GM12891 (cell line): ENCODE results near the gene MTG2.

ENCODE experiments used
- DNase-seq: peaks from one replicate; pipeline ENCODE4 v3.0.0; 2011; ENCODE audit warnings: low spot score; ENCODE audit not compliant: insufficient read length
- FAIRE-seq: peaks from 2 replicates; lab custom pipeline; 2011; peaks lifted over from hg19 to GRCh38; lab: Jason Lieb, UNC
- PAX5 ChIP-seq: IDR thresholded peaks from 2 replicates; pipeline ENCODE4 v1.6.1; 2011; ENCODE audit warnings: low read length, moderate library complexity, mild to moderate bottlenecking; ENCODE audit not compliant: insufficient read depth, severe bottlenecking
- POLR2A ChIP-seq: IDR thresholded peaks from 2 replicates; pipeline ENCODE4 v1.6.1; 2011; ENCODE audit warnings: low read depth, low read length, control low read depth
- POLR2AphosphoS5 ChIP-seq: IDR thresholded peaks from 2 replicates; pipeline ENCODE4 v1.6.1; 2011; ENCODE audit warnings: low read depth, low read length, control low read depth
- POU2F2 ChIP-seq: IDR thresholded peaks from 2 replicates; pipeline ENCODE4 v1.6.1; 2011; ENCODE audit warnings: low read depth, mild to moderate bottlenecking, control low read depth, low read length, moderate library complexity
- SPI1 ChIP-seq: IDR thresholded peaks from 2 replicates; pipeline ENCODE4 v1.6.1; 2011; ENCODE audit warnings: low read depth, low read length, control low read depth
- TAF1 ChIP-seq: IDR thresholded peaks from 2 replicates; pipeline ENCODE4 v1.6.1; 2011; ENCODE audit warnings: low read depth, low read length, control low read depth

MTG2 gene

GRCh38 chr20:62219101-62219991, 36.5 kb downstream of the MTG2 start:
- no peak for TF ChIP-seq POLR2AphosphoS5
- no peak for TF ChIP-seq PAX5
- TF ChIP-seq TAF1: no peak
- no peak for TF ChIP-seq SPI1
- no peak for TF ChIP-seq POLR2A
- no peak for TF ChIP-seq POU2F2
- no peak for FAIRE-seq
- no peak for DNase-seq

GRCh38 chr20:62219992-62220665, 37.3 kb downstream of the MTG2 start, which contains the start of gene HRH3:
Gene HRH3, minus strand, starts transcription at chr20:62220278. Its CDS starts 308 bp downstream, at chr20:62219970.
- no peak for TF ChIP-seq POLR2A
- no peak for TF ChIP-seq POLR2AphosphoS5
- no peak for TF ChIP-seq SPI1
- no peak for TF ChIP-seq POU2F2
- no peak for TF ChIP-seq TAF1
- no peak for TF ChIP-seq PAX5
- FAIRE-seq (no peak), DNase-seq (peak; percentile 91)

- no peak for TF ChIP-seq SPI1
- TF ChIP-seq POLR2AphosphoS5: no peak
- no peak for TF ChIP-seq POLR2A
- TF ChIP-seq PAX5: no peak
- TF ChIP-seq TAF1: no peak
- TF ChIP-seq POU2F2: no peak
- no peak for DNase-seq
- no peak for FAIRE-seq
Observed at GRCh38 chr20:62220666-62221568, 38.1 kb downstream of the MTG2 start.

- no peak for TF ChIP-seq POLR2AphosphoS5
- no peak for TF ChIP-seq SPI1
- no peak for TF ChIP-seq POLR2A
- TF ChIP-seq POU2F2: no peak
- no peak for TF ChIP-seq TAF1
- no peak for TF ChIP-seq PAX5
- DNase-seq (no peak), FAIRE-seq (no peak)
Observed at GRCh38 chr20:62222266-62222850, 39.5 kb downstream of the MTG2 start.

- no peak for TF ChIP-seq TAF1
- no peak for TF ChIP-seq PAX5
- TF ChIP-seq POLR2AphosphoS5: no peak
- TF ChIP-seq SPI1: no peak
- no peak for TF ChIP-seq POU2F2
- TF ChIP-seq POLR2A: no peak
- DNase-seq (no peak), FAIRE-seq (no peak)
Observed at GRCh38 chr20:62222972-62223371, 40.1 kb downstream of the MTG2 start.

- no peak for DNase-seq
- TF ChIP-seq POLR2AphosphoS5 (no peak), TAF1 (no peak), PAX5 (no peak), SPI1 (no peak), POU2F2 (no peak), POLR2A (no peak)
- no peak for FAIRE-seq
Observed at GRCh38 chr20:62223571-62223970, 40.7 kb downstream of the MTG2 start.

- DNase-seq: no peak
- TF ChIP-seq TAF1 (no peak), POU2F2 (no peak), SPI1 (no peak), POLR2AphosphoS5 (no peak), POLR2A (no peak), PAX5 (no peak)
- FAIRE-seq: no peak
Observed at GRCh38 chr20:62224113-62224855, 41.5 kb downstream of the MTG2 start.

GRCh38 chr20:62225026-62225425, 42.2 kb downstream of the MTG2 start:
- no peak for FAIRE-seq

More at GRCh38 chr20:62225026-62225425, 42.2 kb downstream of the MTG2 start:
- DNase-seq: no peak
- TF ChIP-seq POU2F2: no peak
- no peak for TF ChIP-seq SPI1
- TF ChIP-seq POLR2A: no peak
- no peak for TF ChIP-seq TAF1
- TF ChIP-seq POLR2AphosphoS5: no peak
- no peak for TF ChIP-seq PAX5
